Left forelimb (tissue), 1 donor: ENCODE results near the gene GATA5.
"Not testable (repeated sequence)": the region's sequence is repeated elsewhere in the genome, so short reads cannot be mapped to it uniquely, and the experiment has no call there.

Experiments
- DNase-seq: peaks from one replicate; pipeline ENCODE4 v3.0.0-alpha.2; 2018; ENCODE audit warnings: low spot score

GATA5 gene

GRCh38 chr20:62504323-62504722, 28.5 kb upstream of the GATA5 start:
- no peak for DNase-seq

- DNase-seq: no peak
Measured at GRCh38 chr20:62503401-62504178, 27.8 kb upstream of the GATA5 start.

- no peak for DNase-seq
Measured at GRCh38 chr20:62502496-62503095, 26.8 kb upstream of the GATA5 start.

- no peak for DNase-seq
Measured at GRCh38 chr20:62501801-62502495, 26.2 kb upstream of the GATA5 start.

DNA sequence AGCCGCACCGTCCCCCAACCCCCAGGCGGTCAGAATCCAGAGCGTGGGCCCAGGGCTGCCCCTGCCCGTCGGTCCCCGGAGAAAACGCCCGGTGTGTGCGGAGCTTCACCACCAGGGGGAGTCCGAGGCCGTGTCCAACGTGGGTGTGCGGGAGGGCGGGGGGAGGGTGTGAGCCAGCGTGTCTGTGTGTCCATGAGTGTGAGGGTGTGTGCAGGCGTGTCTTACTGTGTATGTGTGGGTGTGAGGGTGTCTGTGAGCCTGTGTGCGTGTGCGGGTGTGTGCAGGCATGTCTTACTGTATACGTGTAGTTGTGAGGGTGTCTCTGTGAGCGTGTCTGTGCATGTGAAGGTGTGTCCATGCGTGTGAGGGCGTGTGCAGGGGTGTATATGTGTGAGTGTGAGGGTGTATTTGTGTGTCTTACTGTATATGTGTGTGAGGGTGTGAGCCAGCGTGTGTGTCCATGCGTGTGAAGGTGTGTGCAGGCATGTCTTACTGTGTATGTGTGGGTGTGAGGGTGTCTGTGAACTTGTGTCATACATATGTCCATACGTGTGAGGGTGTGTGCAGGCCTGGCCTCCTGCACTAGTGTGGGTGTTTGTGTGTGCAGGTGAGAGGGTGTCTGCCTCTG, 24.6 kb upstream of the GATA5 start:
- no peak for DNase-seq

- DNase-seq: no peak
Measured at GRCh38 chr20:62499758-62500236, 24.0 kb upstream of the GATA5 start.

- DNase-seq: no peak
Measured at GRCh38 chr20:62498874-62499273, 23.1 kb upstream of the GATA5 start.

- no peak for DNase-seq
Measured at GRCh38 chr20:62496568-62497218, 20.9 kb upstream of the GATA5 start.

DNA sequence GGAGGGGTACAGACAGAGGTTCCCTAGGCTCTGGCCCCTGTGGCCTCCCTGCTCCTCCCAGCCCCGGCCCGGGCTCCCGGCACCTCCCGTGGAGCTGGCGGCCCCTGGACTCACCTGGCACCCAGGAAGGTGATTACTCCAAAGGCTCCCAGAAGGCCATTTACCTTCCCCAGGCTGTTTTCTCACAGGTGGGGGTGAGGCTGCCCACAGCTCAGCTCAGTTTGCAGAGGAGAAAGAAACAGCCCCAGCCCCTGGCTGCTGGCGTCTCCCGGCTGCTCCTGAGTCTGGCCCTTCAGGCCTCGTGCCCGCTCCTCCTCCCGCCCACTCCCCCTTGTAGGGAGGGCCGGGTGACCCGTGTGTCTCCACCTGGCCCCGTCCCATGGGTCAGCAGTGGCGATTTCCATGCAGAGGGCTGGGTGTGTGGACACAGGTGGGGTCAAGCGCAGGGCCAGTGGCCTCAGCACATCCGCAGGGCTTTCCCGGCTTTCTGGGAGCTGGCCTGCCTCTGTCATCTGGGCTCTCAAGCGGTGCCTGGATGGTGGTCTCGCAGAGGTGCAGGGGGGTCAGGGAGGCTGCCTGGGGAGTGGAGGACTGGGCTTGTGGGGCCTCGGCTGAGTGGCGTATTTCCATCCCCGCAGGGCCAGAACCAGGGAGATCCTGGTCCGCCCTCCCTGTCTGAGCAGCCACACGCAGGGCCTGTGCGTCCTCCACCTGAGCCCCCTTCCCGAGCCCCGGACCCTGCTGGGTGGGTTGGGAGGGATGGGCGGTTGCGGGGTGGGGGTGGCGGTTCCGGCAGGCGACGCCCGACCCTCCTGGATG, 20.2 kb upstream of the GATA5 start:
- DNase-seq: no peak

DNA sequence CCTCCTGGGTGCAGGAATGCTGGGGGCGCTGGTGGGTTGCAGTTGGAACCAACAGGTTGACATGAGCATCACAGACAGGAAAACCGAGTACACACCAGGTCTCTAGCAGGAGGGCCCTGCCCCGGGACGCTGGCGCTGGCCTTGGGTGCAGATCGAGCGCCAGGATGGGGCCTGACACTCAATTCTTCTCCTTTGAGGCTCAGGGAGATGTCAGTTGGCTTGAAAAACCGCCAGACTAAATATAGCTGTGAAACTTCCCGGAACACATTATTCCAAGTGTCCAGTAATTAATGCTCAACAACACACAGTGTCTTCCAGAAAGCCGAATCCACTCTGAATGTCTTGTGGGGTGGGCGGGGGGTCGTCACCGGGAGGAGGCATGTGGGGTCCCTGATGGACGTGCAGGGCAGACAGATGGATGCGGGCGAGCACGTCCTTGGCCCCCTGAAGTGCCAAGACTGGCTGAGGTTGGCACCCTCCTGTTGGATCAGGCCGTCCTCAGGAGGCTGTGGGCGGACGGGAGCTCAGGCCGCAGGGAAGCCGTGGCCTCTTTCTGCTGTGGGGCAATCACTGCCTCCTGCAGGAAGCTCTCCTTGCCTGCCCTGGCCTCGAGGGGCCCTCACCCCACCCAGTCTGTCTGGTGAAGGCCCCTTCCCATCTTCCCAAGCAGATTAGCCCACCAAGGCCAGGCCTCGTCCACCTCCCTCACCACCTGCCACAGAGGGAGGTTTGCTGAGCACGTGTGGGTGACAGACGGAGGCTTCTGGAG, 19.4 kb upstream of the GATA5 start:
- DNase-seq: no peak

DNA sequence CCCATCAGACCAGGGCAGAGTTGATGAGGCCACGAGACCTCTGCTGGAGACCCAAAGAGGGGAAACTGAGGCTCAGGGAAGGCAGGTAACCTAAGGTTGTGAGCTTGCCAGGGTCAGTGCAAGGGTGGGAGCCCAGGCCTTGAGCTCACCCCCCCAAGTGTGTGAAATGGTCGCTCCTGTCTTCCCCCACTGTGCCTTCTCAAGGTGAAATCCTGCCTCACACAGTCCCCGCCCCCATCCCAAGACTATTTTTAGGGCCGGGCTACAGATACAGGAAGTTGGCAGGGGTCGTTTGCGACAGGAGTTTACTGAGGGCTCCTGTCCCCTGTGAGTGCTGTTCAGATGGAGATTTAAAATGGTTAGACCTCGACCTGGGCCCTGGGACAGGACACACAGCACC, 18.7 kb upstream of the GATA5 start:
- DNase-seq: no peak

- DNase-seq: no peak
Measured at GRCh38 chr20:62493886-62494285, 18.1 kb upstream of the GATA5 start.

DNA sequence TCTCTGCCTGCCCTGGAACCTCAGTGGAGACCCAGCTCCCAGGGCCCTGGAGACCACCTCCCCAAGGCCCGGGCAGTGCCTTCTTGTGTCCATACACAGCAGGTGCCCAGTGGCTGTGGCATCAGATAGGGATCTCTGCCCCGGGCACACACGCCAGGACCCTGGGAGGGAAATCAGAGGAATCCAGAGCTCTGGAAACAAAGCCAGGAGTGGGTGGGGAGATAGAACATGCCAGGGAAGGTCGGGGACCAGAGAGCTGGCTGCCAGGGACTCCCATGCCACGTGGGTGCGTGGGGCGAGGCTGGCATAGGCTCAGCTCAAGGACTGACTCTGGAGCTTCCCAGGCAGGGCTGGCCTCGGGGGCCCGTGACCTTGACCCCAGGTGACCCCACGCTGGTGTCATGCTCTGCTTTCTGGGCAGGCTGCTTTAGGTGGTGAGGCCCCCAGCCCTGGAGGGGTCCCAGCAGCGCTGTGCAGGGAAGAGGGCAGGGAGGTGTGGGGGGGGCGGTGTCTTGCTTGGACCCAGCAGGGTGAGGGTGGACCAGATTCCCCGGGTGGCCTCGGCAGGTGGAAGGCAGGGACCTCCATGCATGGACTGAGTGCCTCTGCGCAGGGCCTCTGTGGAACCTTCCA, 17.6 kb upstream of the GATA5 start:
- DNase-seq: no peak

- no peak for DNase-seq
Measured at GRCh38 chr20:62492711-62493110, 16.9 kb upstream of the GATA5 start.

DNA sequence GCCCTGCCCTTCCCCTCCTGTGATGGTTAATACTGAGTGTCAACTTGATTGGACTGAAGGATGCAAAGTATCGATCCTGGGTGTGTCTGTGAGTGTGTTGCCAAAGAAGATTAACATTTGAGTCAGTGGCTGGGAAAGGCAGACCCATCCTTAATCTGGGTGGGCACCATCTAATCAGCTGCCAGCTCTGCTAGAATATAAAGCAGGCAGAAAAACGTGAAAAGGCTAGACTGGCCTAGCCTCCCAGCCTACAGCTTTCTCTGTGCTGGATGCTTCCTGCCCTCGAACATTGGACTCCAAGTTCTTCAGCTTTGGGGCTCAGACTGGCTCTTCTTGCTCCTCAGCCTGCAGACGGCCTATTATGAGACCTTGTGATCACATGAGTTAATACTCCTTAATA, 15.0 kb upstream of the GATA5 start:
- DNase-seq: not testable (repeated sequence)

GRCh38 chr20:62489932-62490263, 14.1 kb upstream of the GATA5 start:
- DNase-seq: no peak

GRCh38 chr20:62489186-62489931, 13.6 kb upstream of the GATA5 start:
- DNase-seq: no peak

DNA sequence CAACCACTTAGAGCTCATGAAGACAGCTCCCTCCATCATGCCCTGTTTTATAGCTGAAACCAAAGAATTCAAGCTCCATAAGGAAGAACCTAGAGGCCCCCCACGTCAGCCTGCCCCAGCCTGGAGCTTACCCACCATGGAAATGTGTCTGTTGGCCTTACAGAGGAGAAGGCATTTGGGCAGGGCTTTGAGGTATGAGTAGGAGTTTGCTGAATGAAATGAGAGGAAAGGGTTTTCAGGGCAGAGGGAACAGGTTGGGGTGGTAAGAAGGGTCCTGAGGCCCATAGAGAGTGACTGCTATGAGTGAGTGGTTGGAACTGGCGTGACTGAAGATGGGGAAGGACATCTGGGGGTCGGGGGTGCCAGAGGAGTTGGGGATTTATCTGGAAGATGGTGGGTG, 12.7 kb upstream of the GATA5 start:
- DNase-seq: no peak
